ENCODE results near the gene PPP4R4. TPM values are rescaled to one million over a fixed set of nuclear protein-coding genes. Genes with fewer than 3 reads are reported as not detected.

PPP4R4 gene
- total RNA-seq, 1 experiment from 2014 or later, result 3.9 TPM

DNA sequence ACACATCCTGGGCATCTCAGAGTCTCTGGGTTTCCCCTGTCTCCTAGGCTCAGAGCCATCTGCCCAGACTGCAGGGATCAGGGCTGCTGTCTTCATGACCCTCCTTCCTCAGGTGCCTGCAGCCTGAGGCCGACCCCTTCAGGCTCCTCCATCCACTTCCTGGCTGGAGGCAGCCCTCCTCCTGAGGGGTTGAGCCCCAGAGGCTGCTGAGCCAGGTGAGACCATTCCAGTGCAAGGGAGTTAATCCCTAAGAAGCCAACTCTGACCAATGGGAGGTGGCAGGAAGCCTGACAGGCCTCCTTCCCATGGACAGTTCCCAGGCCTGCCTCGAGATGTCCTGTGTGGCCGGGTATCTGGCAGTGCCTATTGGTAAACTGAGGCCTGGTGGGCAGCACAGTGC is 8.4 kb upstream of the PPP4R4 start:
- Mint-ChIP-seq H3K36me3 (ENCODE audit: insufficient read depth in 1 of 3, low read depth in 3 of 3) (no peaks in the 10 kb centered on the region), H3K4me1 (peaks cover 20 to 24% of the 10 kb centered on the region in 2 experiments), H3K4me3 (peak overlapping the region in 1 of 2 experiments; percentile 54; a peak in 2 of 5 replicates), H3K27me3 (ENCODE audit: low read depth) (peaks cover 4% of the 10 kb centered on the region), H3K9me3 (no peaks in the 10 kb centered on the region), H3K27ac (peak overlapping the region in 1 of 3 experiments; percentile 44; a peak in 1 of 7 replicates)
- Histone ChIP-seq H3K4ac (ENCODE audit: low read depth, low read length) (no peak overlapping the region), H3T11ph (ENCODE audit: low read length) (no peak overlapping the region), H3K79me2 (ENCODE audit: insufficient read depth, low read length) (no peaks in the 10 kb centered on the region), H4K91ac (ENCODE audit: insufficient read length, low read depth, low read length) (no peak overlapping the region), H2BK20ac (ENCODE audit: low read depth, low read length, poor library complexity, severe bottlenecking) (no peak overlapping the region), H3K9me3 (ENCODE audit: control insufficient read depth, low read depth, low read length) (no peaks in the 10 kb centered on the region), H4K5ac (ENCODE audit: insufficient read length, low read depth, low read length) (no peak overlapping the region), H3K4me2 (ENCODE audit: insufficient read depth, insufficient read length, low read length) (no peak overlapping the region), H3K9ac (ENCODE audit: extremely low read depth, insufficient read length, low read length) (no peak overlapping the region), H3K23ac (ENCODE audit: insufficient read length, low read depth, low read length) (no peak overlapping the region), H3K79me1 (ENCODE audit: insufficient read depth, low read depth, low read length, poor library complexity, severe bottlenecking) (no peaks in the 10 kb centered on the region), H3K56ac (ENCODE audit: insufficient read length, low read depth, low read length) (no peak overlapping the region), H3K4me1 (ENCODE audit: insufficient read depth, low read length) (0 out of 2 replicates have a peak, but pooled peaks cover 2% of the 10 kb centered on the region), H3K27me3 (ENCODE audit: insufficient read depth, low read length) (no peaks in the 10 kb centered on the region), H4K8ac (replicated peaks; ENCODE audit: insufficient read length, low read depth, low read length) (no peak overlapping the region), H4K20me1 (ENCODE audit: control insufficient read depth, insufficient read depth, insufficient read length) (no peaks in the 10 kb centered on the region), H3K23me2 (ENCODE audit: insufficient read length, low read depth, low read length, poor library complexity, severe bottlenecking) (no peaks in the 10 kb centered on the region), H2BK12ac (ENCODE audit: insufficient read length, low read depth, low read length) (no peak overlapping the region), H2BK120ac (ENCODE audit: low read depth, low read length, poor library complexity, severe bottlenecking) (no peak overlapping the region), H2AFZ (ENCODE audit: low read length) (no peak overlapping the region), H3K18ac (ENCODE audit: insufficient read length, low read depth, low read length) (no peak overlapping the region), H2AK5ac (ENCODE audit: insufficient read length, low read length) (no peak overlapping the region), H3K14ac (ENCODE audit: insufficient read depth, low read length) (no peak overlapping the region), H3K27ac (ENCODE audit: insufficient read length, low read depth, low read length) (no peak overlapping the region), H2BK15ac (ENCODE audit: low read depth, low read length) (no peak overlapping the region), H2BK5ac (ENCODE audit: insufficient read length, low read length) (no peak overlapping the region)
- WGBS (ENCODE audit: extremely low coverage, insufficient read length, low lambda C conversion rate), result no CpG with 5 or more reads among the region's 3 CpGs
- TF ChIP-seq, protein P1, sequence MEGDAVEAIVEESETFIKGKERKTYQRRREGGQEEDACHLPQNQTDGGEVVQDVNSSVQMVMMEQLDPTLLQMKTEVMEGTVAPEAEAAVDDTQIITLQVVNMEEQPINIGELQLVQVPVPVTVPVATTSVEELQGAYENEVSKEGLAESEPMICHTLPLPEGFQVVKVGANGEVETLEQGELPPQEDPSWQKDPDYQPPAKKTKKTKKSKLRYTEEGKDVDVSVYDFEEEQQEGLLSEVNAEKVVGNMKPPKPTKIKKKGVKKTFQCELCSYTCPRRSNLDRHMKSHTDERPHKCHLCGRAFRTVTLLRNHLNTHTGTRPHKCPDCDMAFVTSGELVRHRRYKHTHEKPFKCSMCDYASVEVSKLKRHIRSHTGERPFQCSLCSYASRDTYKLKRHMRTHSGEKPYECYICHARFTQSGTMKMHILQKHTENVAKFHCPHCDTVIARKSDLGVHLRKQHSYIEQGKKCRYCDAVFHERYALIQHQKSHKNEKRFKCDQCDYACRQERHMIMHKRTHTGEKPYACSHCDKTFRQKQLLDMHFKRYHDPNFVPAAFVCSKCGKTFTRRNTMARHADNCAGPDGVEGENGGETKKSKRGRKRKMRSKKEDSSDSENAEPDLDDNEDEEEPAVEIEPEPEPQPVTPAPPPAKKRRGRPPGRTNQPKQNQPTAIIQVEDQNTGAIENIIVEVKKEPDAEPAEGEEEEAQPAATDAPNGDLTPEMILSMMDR (conservative IDR thresholded peaks at IDR 0.05), result no peak
- DNase-seq, result peak; percentile 46
